Measurements from ENCODE around the gene TSPAN17.

GRCh38 chr5:176652136-176652535, 4.9 kb downstream of the TSPAN17 start:
- TF ChIP-seq, protein P1, sequence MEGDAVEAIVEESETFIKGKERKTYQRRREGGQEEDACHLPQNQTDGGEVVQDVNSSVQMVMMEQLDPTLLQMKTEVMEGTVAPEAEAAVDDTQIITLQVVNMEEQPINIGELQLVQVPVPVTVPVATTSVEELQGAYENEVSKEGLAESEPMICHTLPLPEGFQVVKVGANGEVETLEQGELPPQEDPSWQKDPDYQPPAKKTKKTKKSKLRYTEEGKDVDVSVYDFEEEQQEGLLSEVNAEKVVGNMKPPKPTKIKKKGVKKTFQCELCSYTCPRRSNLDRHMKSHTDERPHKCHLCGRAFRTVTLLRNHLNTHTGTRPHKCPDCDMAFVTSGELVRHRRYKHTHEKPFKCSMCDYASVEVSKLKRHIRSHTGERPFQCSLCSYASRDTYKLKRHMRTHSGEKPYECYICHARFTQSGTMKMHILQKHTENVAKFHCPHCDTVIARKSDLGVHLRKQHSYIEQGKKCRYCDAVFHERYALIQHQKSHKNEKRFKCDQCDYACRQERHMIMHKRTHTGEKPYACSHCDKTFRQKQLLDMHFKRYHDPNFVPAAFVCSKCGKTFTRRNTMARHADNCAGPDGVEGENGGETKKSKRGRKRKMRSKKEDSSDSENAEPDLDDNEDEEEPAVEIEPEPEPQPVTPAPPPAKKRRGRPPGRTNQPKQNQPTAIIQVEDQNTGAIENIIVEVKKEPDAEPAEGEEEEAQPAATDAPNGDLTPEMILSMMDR (IDR thresholded peaks at IDR 0.05) = no peak
- TF ChIP-seq SMC3 (IDR thresholded peaks at IDR 0.05; ENCODE audit: low read depth, low read length) (no peak), RXRA (IDR thresholded peaks at IDR 0.05; ENCODE audit: borderline replicate concordance, low read depth) (no peak), MEF2A (IDR thresholded peaks at IDR 0.05; ENCODE audit: borderline replicate concordance, low read depth) (no peak), RAD21 (IDR thresholded peaks at IDR 0.05; ENCODE audit: low read length) (no peak), EZH2phosphoT487 (IDR thresholded peaks at IDR 0.05; ENCODE audit: borderline replicate concordance, low read depth) (no peak), EP300 (IDR thresholded peaks at IDR 0.05; ENCODE audit: borderline replicate concordance in 1 of 2, low read depth in 1 of 2, low read length in 1 of 2) (no peak), SIN3A (IDR thresholded peaks at IDR 0.05; ENCODE audit: borderline replicate concordance, low read depth, low read length) (no peak), POLR2AphosphoS5 (IDR thresholded peaks at IDR 0.05; ENCODE audit: low read depth, low read length) (no peak), FOXM1 (IDR thresholded peaks at IDR 0.05; ENCODE audit: low read depth) (no peak)
- TF ChIP-seq, protein P2, sequence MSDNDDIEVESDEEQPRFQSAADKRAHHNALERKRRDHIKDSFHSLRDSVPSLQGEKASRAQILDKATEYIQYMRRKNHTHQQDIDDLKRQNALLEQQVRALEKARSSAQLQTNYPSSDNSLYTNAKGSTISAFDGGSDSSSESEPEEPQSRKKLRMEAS (IDR thresholded peaks at IDR 0.05; ENCODE audit: low read depth) = no peak
